HepG2 (cell line): ENCODE measurements around the gene SLC45A1. TPM values are rescaled to one million over a fixed set of nuclear protein-coding genes. Genes with fewer than 3 reads are reported as not detected.

ENCODE experiments used
- ATAC-seq: fragments of 200-7000 bp; cut with Tn5 transposase; 3 replicates; pipeline ENCODE4 v1.9.1; 2020; ENCODE audit warnings: mild to moderate bottlenecking, moderate library complexity
- BruUV-seq: library from RNA; stranded (reverse); fragments of 400-500 nt; replicated peaks from 2 replicates; lab custom pipeline; 2021; lab: Mats Ljungman, UMichigan
- CTCF ChIA-PET: fragments of 300-600 bp; formaldehyde crosslinking; extraction: SDS; loops from one replicate; lab custom pipeline; 2021; ENCODE audit warnings: low total read pairs, inconsistent platforms, low intra/inter-chr PET ratio; lab: Yijun Ruan, JAX
- POLR2A ChIA-PET: fragments of 350-600 bp; sonication (Branson Sonifier 250); formaldehyde crosslinking; loops from one replicate; lab custom pipeline; 2020; ENCODE audit warnings: antibody characterized with exemption, inconsistent platforms; lab: Yijun Ruan, JAX
- DNase-seq: peaks from one replicate; pipeline ENCODE4 v3.0.0-alpha.2; 2015; ENCODE audit warnings: low spot score
- FAIRE-seq: peaks from 3 replicates; lab custom pipeline; 2011; peaks lifted over from hg19 to GRCh38; lab: Jason Lieb, UNC
- H2AFZ ChIP-seq: one replicate; pipeline ENCODE4 v1.6.1; 2011; ENCODE audit warnings: low read length, inconsistent platforms
- H3K27ac ChIP-seq: fragments of 300-600 bp; 3 replicates; pipeline ENCODE4 v1.8.0; 2011; ENCODE audit warnings: mixed run types, mild to moderate bottlenecking, mixed read lengths, low read length, inconsistent platforms; ENCODE audit not compliant: insufficient read depth; ENCODE audit errors: extremely low read length
- H3K27me3 ChIP-seq, 2 experiments: fragments of 200-600 bp in 1 of 2; 2 replicates in 1 of 2; 3 replicates in 1 of 2; pipeline versions ENCODE4 v1.6.0 to v1.8.0; 2011; ENCODE audit warnings: low read length in 2 of 2, mild to moderate bottlenecking in 2 of 2, moderate library complexity in 2 of 2, inconsistent platforms in 1 of 2; ENCODE audit not compliant: insufficient read depth in 2 of 2, control insufficient read depth in 1 of 2
- H3K36me3 ChIP-seq, 2 experiments: fragments of 200-600 bp in 1 of 2; replicated peaks in 1 of 2; 2 replicates in 1 of 2; 3 replicates in 1 of 2; pipeline versions ENCODE4 v1.5.1 to v1.8.0; 2011; ENCODE audit warnings: low read length in 2 of 2, inconsistent platforms in 1 of 2; ENCODE audit not compliant: insufficient read depth in 2 of 2, control insufficient read depth in 1 of 2
- H3K4me1 ChIP-seq: 2 replicates; pipeline ENCODE4 v1.5.1; 2012; ENCODE audit warnings: low read length, inconsistent platforms; ENCODE audit not compliant: insufficient read depth
- H3K4me2 ChIP-seq: 2 replicates; pipeline ENCODE4 v1.6.0; 2011; ENCODE audit warnings: low read depth, low read length, inconsistent platforms
- H3K4me3 ChIP-seq, 3 experiments: fragments of 200-600 bp in 1 of 3; sonication (generic), shearing (Covaris generic) in 1 of 3; replicated peaks in 1 of 3; 2 replicates each; pipeline ENCODE4 v1.5.1; 2011 to 2016; ENCODE audit warnings: low read length in 3 of 3, inconsistent platforms in 2 of 3, low read depth in 2 of 3, mild to moderate bottlenecking in 2 of 3, control low read depth in 1 of 3, mixed read lengths in 1 of 3; ENCODE audit not compliant: insufficient read depth in 1 of 3
- H3K79me2 ChIP-seq: one replicate; pipeline ENCODE4 v1.6.1; 2011; ENCODE audit warnings: low read length, inconsistent platforms; ENCODE audit not compliant: insufficient read depth
- H3K9ac ChIP-seq: 2 replicates; pipeline ENCODE4 v1.6.0; 2011; ENCODE audit warnings: mild to moderate bottlenecking, low read depth, low read length, inconsistent platforms; ENCODE audit not compliant: insufficient read depth
- H3K9me3 ChIP-seq: 2 replicates; pipeline ENCODE4 v1.5.1; 2012; ENCODE audit warnings: mild to moderate bottlenecking, low read length
- H4K20me1 ChIP-seq: 2 replicates; pipeline ENCODE4 v1.6.0; 2011; ENCODE audit warnings: inconsistent platforms, mild to moderate bottlenecking, low read length, moderate library complexity; ENCODE audit not compliant: insufficient read depth
- ATRX ChIP-seq: sonication (generic); formaldehyde crosslinking; IDR thresholded peaks from 2 replicates; pipeline ENCODE4 v1.4.0; 2020; ENCODE audit warnings: missing genetic modification reagents, borderline replicate concordance
- FOXP1 ChIP-seq, 2 experiments: fragments of 450-650 bp in 1 of 2; IDR thresholded peaks; 2 replicates each; pipeline ENCODE4 v1.6.1; 2017 to 2018; ENCODE audit warnings: antibody characterized with exemption in 1 of 2
- HIVEP1 ChIP-seq: sonication (generic); formaldehyde crosslinking; IDR thresholded peaks from 2 replicates; pipeline ENCODE4 v1.4.0; 2020; ENCODE audit warnings: mild to moderate bottlenecking, missing genetic modification reagents
- KLF9 ChIP-seq: IDR thresholded peaks from 2 replicates; pipeline ENCODE4 v1.6.1; 2016; ENCODE audit warnings: low read depth
- LRRFIP1 ChIP-seq: sonication (generic); formaldehyde crosslinking; conservative IDR thresholded peaks from 2 replicates; pipeline ENCODE4 v1.4.0; 2020; ENCODE audit warnings: missing genetic modification reagents
- MED13 ChIP-seq: sonication (generic); formaldehyde crosslinking; IDR thresholded peaks from 2 replicates; pipeline ENCODE4 v1.5.0; 2020; ENCODE audit warnings: missing genetic modification reagents
- NCOA2 ChIP-seq: sonication (generic); formaldehyde crosslinking; IDR thresholded peaks from 2 replicates; pipeline ENCODE4 v1.8.0; 2022; ENCODE audit warnings: inconsistent platforms
- RFXANK ChIP-seq: IDR thresholded peaks from 2 replicates; pipeline ENCODE4 v1.6.1; 2016
- SETDB1 ChIP-seq: sonication (generic); formaldehyde crosslinking; IDR thresholded peaks from 2 replicates; pipeline ENCODE4 v1.5.1; 2020; ENCODE audit warnings: missing genetic modification reagents, mild to moderate bottlenecking, borderline replicate concordance
- SYNCRIP ChIP-seq: fragments of 200-400 bp; formaldehyde crosslinking; IDR thresholded peaks from 2 replicates; pipeline ENCODE4 v1.6.1; 2018; ENCODE audit warnings: mild to moderate bottlenecking, low read depth, low read length; ENCODE audit not compliant: insufficient read depth
- TFDP2 ChIP-seq: sonication (generic); formaldehyde crosslinking; IDR thresholded peaks from 2 replicates; pipeline ENCODE4 v1.4.0; 2020; ENCODE audit warnings: missing genetic modification reagents
- ZNF234 ChIP-seq: sonication (generic); formaldehyde crosslinking; conservative IDR thresholded peaks from 2 replicates; pipeline ENCODE4 v1.5.1; 2020; ENCODE audit warnings: mild to moderate bottlenecking, missing genetic modification reagents
- ZNF550 ChIP-seq: sonication (generic); formaldehyde crosslinking; IDR thresholded peaks from 2 replicates; pipeline ENCODE4 v1.4.0; 2020; ENCODE audit warnings: mild to moderate bottlenecking, missing genetic modification reagents, borderline replicate concordance
- WGBS: methylation state at CpG from one replicate; pipeline ENCODE4 v1.1.6; 2017; ENCODE audit warnings: low lambda C conversion rate; 5-methylcytosine and 5-hydroxymethylcytosine counted together
- in situ Hi-C: cut with HindIII; loops from 2 replicates; pipeline ENCODE4 v1.10.0; 2017; ENCODE audit warnings: low pct_unique_long_range_greater_than_20kb; ENCODE audit not compliant: extremely low pct_ligation_motif_present
- intact Hi-C: fragments of 100-400 bp; cut with micrococcal nuclease; formaldehyde crosslinking; loops from one replicate; pipeline ENCODE4 v1.10.0; 2022; ENCODE audit not compliant: unreplicated experiment
- polyA plus RNA-seq, 8 experiments: library from polyadenylated mRNA; depleted of rRNA in 3 of 8; stranded (reverse) in 7 of 8; unstranded in 1 of 8; fragments of >200 nt; fragmentation: Illumina TruSeq in 4 of 8; extraction: Trizol in 4 of 8; gene quantifications; 2 replicates each; pipeline versions ENCODE4 v1.2.1 to v1.2.3, GENCODE V29; 2011 to 2016; ENCODE audit warnings: low read depth in 4 of 8, missing spikeins in 1 of 8, mixed read lengths in 1 of 8; ENCODE audit not compliant: insufficient read depth in 1 of 8
- total RNA-seq, 5 experiments: library from RNA; depleted of rRNA; stranded (reverse); fragments of >200 nt; fragmentation: Illumina TruSeq; extraction: Trizol; gene quantifications; 2 replicates each; pipeline ENCODE4 v1.2.3, GENCODE V29; 2016; ENCODE audit warnings: low read depth in 1 of 5

Gene SLC45A1
- total and polyA plus RNA-seq, 2 of the 13 experiments (the other 11 are each of a cell fraction or from before 2014, with no cell fraction given), result not detected

GRCh38 chr1:8388732-8389562, 71.0 kb downstream of the SLC45A1 start:
- DNase-seq (no peak), ATAC-seq (no peak), FAIRE-seq (no peak)
- Histone ChIP-seq H4K20me1 (peaks cover 40% of the 10 kb centered on the region), H3K27me3 (no peaks in the 10 kb centered on the region), H3K9ac (no peak overlapping the region), H3K9me3 (no peaks in the 10 kb centered on the region), H3K27ac (no peak overlapping the region), H3K79me2 (peaks cover 79% of the 10 kb centered on the region), H3K36me3 (peaks cover 14 to 50% of the 10 kb centered on the region in 2 experiments), H3K4me1 (no peaks in the 10 kb centered on the region), H2AFZ (no peak overlapping the region), H3K4me2 (no peak overlapping the region), H3K4me3 (no peak overlapping the region)
- WGBS, result over 99% methylated on average over 12 of the region's 12 CpGs
- no TSS peak for BruUV-seq
- in situ Hi-C loops (no loop called here), intact Hi-C loops (no loop called here)
- no peak for TF ChIP-seq HIVEP1 (CRISPR knock-in tag)
- TF ChIP-seq ZNF550, result no peak
- TF ChIP-seq SETDB1, result no peak
- no peak for TF ChIP-seq NCOA2 (CRISPR knock-in tag)
- no peak for TF ChIP-seq FOXP1 (IDR thresholded peaks at IDR 0.05)
- TF ChIP-seq FOXP1 (CRISPR knock-in tag; IDR thresholded peaks at IDR 0.05), result no peak
- TF ChIP-seq KLF9 (CRISPR knock-in tag), result no peak
- TF ChIP-seq TFDP2 (CRISPR knock-in tag), result no peak
- TF ChIP-seq SYNCRIP, result no peak
- TF ChIP-seq ZNF234 (CRISPR knock-in tag), result no peak
- TF ChIP-seq ATRX (CRISPR knock-in tag), result no peak
- TF ChIP-seq MED13 (CRISPR knock-in tag), result no peak
- no peak for TF ChIP-seq LRRFIP1 (CRISPR knock-in tag)
- TF ChIP-seq RFXANK (CRISPR knock-in tag), result no peak
- ChIA-PET POLR2A (no interaction called here), CTCF (no interaction called here)
